HG03280 (cell line): ENCODE measurements around the gene CAMK1G.

Source experiments
- ATAC-seq: cut with Tn5 transposase; IDR thresholded peaks from one replicate; pipeline ENCODE4 v1.9.1; 2021; ENCODE audit warnings: mild to moderate bottlenecking, moderate library complexity; ENCODE audit not compliant: unreplicated experiment

Gene CAMK1G

DNA sequence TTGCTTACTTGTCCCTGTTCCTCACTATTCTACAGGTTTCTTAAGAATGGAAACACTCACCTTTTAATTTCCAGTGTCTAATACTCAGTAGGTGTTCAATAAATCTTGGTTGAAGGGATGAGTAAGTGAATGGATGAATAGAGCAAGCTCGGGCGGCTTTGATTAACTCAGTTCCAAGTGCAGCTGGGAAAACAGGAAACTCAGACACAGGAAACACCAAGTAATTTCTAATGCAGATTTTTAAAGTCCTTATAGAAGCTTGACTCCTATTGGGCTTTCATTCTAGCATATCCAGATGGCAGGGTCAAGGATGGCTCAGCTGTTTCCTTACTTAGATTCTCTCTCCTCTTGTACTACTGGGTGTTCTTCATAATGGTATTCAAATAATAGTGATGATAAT lies 14.0 kb downstream of the CAMK1G start:
- no peak for ATAC-seq

DNA sequence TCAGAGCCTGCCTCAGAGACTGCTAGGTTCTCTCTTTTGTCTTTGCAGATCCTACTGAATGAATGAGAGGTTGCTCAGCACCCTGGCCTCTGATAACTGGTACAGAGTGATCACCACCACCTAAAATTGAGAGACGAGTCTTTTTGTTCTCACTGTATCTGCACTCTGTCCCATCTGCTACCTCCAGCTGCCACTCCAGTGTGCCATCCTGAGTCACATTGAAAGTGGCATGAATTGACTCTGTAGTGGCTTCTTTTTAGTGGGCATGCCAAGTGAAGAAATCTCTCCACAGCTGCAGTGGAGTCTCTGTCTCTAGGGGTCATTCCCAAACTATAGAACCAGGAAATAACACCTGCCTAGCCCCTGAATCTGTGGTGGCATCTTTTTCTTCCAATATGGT lies 14.7 kb downstream of the CAMK1G start:
- ATAC-seq, result no peak

DNA sequence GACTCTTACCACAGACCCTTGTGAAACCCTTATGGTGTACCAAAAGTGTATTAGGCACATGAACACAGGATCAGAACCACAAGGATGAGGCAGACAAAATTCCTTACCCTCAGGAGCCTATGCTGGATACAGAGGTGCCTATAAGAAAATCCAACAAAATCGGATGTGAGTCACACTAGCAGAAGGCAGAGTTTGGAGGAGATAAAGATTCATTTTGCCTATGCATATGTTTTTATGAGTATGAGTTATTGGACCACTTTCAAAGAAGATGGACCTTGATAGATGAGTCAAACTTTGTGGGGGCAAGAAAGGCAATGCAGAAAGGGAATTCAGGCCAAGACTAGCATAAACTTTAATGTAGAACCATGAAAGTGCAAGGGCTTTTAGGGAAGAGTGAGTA lies 17.0 kb downstream of the CAMK1G start:
- ATAC-seq, result no peak

DNA sequence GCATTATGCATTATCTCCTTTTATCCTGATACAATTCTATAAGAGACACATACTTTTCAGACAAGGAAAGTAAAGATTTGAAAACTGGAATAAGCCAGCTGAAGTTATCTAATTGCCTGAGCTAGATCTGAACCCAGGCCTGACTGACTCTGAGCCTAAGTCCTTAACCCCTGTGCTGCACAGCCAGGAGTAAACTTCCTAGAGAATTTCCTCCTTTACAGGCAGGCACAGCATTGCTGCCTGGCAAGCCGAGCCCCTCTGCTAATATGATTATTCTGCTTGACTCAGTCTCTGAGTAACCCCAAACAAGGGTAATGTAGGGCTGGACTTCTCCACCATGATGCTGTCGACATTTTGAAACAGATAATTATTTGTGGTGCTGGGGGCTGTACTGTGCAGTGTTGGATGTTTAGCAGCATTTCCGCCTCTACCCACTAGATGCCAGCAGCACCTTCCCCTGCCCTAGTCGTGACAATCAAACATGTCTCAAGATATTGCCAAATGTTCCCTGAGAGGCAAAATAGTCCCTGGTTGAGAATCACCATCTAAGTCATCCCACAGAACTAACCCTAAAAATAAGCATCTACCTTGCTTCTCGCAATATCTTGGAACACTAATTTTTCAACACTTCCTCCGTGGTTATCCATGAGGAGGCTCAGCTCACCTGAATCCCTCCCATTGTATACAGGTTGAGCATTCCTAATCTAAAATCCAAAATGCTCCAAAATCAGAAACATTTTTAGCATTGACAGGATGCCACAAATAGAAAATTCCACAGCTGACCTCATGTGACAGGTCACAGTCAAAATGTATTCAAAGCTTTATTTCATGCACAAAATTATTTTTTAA lies 18.5 kb downstream of the CAMK1G start:
- no peak for ATAC-seq

DNA sequence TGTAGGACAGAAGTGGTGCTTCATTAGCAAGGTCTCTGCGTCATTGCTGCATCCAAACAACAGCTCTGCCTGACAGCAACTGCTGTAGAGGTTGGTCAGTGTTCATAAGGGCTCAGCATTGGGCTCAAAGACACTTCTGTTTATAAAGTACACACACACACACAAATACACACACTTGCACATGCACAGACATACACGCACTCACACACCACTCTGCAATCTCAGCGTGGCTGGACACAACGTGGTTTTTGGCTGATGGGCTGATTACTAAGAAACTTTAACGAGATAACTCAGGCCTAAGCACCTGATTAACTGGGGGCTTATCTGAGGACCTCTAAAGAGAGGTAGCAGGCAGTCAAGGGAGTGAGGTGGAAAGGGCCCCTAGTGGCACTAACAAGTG lies 20.4 kb downstream of the CAMK1G start:
- ATAC-seq, result no peak

DNA sequence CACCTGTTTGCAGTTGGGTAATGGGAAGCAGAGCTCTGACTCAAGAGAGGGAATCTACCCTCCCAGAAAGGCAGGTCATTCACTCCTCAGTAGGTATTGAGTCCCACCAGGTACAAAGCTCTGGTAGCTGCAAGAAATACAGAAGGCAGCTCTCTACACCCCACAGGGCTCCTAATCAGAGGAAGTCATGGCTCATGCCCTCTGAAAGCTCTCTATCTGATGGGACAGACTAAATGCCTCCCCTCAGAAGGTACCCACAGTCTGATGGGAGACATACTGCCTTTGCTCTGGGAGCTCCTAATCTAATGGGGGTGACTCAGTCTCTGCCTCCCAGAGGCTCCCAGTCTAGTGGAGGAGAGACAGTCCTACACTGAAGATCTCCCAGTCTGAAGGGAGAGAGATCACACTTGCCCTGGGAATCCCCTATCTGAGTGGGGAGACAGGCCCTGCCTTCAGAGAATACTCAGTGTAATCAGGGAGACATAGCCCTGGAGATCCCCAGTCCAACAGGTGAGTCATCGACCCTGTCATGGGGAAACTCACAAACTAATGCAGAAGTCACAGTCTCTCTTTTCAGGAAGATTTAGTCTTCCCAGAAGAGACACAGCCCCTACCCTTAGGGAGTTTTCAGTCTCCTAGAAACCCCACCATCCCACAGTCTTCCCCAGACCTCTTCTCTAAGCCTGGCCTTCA lies 23.7 kb downstream of the CAMK1G start:
- ATAC-seq, result peak; percentile 57

DNA sequence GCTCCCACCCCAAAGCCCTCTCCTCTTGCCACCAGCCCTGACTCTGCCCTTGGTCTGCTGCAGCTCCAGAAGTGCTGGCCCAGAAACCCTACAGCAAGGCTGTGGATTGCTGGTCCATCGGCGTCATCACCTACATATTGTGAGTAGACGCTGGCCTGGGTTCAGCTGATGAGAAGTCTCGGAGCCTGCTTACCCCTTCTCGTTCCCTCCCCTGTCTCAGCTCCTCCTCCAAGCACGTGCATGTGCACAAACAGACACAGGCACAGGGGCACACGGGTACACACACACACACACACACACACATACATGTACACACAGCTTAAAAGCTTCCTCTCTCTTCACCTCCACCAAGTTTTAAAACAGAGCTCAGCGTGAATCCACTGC lies 24.3 kb downstream of the CAMK1G start:
- ATAC-seq, result peak; percentile 16

DNA sequence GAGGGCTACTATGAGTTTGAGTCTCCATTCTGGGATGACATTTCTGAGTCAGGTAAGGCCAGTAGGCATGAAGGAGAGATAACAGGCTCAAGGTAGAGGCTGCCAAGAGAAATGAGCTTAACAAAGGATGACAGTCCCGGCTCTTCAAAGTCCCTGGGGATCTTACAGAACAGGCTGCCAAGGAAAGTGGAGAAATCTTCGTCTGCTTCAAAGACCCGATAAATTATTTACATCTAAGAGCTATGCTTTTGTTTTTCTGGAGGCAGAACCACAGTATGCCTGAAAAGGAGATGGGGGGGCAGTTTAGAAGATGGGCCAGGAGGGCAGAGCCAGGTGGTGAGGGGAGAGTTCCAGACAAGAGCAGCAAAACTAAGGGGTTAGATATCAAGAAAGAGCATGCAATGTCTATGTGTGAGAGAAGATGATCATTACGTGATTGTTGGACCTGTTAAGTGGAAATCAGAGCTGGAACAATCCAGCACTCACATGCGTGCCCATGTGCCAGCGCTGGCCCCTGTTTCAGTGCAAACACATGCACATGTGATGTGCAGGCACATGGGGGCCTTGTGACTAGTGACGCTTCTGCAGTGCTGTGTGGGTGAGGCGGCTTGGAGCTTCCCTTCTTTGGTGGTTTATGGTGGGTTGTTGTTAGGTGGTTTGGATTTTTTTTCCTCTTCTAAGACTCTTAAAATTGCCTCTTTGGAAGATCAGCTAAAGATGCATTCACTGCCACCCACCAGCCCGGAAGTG lies 25.7 kb downstream of the CAMK1G start:
- no peak for ATAC-seq

DNA sequence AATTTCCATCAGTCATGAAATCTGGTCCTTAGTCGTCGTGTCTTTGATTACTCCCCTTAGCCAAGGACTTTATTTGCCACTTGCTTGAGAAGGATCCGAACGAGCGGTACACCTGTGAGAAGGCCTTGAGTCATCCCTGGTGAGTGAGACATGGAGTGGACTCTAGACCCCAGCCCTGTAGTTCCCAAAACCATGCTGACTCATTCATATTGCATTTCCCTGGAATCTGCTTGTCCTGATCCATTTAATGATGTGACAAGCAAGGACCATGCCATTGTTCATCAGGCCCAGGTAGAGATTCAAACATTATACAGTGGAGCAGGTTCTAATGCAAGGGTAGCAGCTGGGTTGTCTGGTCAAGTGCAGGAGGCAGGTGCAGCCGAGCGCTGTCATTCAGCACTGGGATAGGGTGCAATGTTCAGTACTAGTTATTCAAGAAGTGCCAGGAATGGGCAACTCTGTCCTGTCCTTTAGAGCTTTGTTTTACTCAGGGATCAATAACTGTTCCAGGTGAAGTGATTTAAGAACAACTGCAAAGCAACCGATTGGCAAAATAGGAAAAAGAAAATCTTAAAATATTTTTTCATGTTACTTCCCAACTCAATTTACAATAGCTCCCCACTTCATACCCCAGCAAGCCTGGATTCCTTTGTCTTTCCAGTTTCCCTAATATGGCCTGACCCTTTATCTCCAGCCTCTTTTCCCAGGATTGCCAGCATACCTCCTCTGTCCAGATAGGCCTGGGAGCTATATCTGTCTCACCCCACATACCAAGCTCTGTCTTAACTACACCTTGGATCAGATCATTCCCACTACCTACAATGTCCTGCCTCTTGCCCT lies 26.5 kb downstream of the CAMK1G start:
- no peak for ATAC-seq

DNA sequence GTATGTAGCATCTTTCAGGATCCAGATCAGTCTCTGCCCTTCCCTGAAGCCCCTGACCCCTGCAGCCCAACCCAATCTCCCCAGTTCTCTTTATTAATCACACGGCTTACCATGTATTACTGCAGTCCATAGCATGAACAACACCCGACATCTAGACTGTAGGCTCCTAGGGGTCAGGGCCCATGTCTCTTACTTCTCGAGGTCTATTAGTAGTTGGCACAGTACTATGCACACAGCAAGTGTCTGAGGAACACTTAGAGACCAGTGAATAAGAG lies 27.1 kb downstream of the CAMK1G start:
- ATAC-seq, result no peak

DNA sequence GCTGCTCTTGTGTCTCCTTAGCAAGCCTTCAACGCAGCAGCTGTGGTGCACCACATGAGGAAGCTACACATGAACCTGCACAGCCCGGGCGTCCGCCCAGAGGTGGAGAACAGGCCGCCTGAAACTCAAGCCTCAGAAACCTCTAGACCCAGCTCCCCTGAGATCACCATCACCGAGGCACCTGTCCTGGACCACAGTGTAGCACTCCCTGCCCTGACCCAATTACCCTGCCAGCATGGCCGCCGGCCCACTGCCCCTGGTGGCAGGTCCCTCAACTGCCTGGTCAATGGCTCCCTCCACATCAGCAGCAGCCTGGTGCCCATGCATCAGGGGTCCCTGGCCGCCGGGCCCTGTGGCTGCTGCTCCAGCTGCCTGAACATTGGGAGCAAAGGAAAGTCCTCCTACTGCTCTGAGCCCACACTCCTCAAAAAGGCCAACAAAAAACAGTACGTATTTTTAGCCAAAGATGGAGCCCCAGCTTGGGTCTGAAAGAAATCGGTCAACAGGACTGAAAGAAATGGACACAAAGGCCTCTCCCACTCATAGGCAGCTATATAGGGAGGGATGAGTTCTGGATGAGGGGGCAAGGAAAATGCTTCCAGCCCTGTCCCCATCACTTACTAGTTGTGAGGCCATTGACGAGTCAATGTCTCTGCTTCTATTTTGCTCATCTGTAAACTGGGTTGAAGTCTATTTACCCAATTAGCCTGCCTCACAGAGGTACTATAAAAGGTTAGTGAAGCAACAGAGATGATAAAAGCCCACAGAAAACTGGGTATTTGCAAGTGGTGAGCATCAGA lies 28.5 kb downstream of the CAMK1G start:
- ATAC-seq, result no peak

DNA sequence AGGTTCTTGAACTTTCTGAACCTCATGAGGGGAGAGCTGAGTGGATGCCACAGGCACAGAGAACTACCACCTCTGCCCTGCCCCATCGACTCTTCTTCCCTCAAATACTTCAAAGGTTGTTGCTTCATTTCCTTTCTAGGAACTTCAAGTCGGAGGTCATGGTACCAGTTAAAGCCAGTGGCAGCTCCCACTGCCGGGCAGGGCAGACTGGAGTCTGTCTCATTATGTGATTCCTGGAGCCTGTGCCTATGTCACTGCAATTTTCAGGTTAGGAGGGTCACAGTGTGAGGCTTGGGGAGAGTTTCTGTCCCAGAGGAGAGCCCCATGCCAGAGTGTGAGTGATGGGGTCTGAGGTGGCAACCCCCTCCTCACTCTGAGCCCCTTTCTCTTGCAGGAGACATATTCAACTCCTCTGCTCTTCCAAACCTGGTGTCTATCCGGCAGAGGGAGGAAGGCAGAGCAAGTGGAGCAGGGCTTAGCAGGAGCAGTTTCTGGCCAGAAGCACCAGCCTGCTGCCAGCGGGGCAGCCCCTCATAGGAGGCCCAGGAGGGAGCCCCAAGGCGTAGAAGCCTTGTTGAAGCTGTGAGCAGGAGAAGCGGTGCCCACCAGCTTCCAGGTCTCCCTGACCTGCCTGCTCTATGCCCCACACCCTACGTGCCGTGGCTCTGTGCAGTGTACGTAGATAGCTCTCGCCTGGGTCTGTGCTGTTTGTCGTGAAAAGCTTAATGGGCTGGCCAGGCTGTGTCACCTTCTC lies 29.3 kb downstream of the CAMK1G start:
- no peak for ATAC-seq

DNA sequence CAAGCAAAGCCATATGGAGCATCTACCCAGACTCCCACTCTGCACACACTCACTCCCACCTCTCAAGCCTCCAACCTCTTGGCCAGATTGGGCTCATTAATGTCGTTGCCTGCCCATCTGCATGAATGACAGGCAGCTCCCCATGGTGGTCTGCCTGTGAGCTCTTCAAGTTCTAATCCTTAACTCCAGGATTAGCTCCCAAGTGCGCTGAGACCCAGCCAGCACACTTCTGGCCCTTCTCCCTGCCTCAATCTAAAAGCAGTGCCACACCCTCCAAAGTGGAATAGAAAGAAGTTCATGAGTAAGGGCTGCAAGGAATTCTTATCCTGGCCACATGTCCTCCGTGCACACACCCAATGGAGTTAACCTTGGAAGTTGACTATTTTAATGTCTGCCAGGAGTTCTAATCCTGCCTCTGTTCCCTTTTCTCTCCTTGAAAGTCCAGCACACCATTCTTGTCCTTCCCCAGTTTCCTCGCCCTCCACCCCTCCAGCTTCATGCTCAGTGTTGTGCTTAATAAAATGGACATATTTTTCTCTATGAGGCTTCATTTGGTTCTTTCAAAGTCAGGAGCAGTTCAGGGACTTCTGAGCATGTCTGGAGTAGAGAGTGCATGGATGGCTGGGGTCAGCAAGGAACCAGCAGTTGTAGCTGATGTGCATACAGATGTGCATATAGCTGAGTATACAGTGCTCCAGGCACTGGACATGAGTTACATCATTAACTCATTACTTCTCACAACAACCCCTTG lies 30.1 kb downstream of the CAMK1G start:
- no peak for ATAC-seq

DNA sequence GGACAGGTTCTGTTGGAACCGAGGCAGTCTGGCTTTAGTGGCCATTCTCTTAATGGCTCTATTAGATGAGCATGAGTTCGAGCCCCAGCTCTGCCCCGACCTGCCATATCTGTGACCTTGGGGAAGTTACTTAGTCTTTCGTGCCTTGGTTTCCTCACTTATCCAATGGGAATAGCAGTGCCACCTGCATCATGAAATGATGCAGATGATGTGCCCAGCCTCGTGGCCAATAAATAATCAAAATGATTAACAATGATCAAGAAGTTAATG lies 30.6 kb downstream of the CAMK1G start:
- ATAC-seq, result no peak

DNA sequence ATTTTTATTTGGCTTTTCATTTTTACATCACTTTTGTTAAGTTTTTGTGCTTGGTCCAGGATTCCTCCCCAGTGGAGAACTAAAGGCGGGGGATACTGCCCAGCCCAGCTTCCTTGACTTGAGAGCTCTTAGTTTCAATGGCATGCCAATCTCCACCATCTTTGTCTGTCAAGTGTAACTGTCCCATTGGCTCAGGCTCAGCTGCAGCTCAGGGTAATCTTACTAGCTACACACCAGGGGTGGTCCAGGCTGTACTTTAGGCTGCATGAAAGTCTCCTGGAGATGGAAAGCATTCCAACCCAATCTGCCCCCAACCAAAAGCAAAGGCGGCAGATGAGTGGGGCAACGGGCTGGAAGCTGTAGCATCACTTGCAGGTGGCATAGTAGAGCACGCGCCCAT lies 31.4 kb downstream of the CAMK1G start:
- no peak for ATAC-seq

DNA sequence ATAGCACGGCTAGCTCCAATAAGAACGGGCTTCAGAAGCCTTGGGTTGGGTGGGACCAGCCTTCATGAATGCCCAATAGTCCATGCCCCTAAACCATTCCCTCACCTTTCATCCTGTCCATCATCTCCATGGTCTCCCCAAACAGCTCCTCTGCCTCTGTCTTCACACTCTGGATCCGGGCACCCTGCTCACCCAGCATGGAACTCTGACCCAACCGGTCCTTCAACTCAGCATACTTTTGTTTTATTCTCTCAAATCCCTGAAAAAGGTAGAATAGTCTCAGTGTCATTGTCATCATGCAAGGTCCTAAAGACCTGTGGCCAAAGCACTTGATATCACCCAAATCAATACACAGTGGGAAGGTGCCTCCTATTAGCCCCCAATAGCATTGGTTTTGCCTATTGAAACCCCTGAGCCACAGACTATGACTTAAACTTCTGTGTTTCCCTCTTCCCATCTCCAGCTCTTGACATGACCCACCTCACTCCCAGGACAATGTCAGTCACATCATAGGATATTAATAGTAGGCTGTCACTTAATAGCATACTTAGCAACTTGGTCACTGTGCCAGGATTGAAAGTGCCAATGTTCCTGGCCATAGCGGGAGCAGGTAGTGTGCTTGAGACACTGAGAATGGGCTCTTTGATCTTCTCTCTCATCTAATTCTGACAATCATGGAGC lies 33.0 kb downstream of the CAMK1G start:
- ATAC-seq, result no peak

DNA sequence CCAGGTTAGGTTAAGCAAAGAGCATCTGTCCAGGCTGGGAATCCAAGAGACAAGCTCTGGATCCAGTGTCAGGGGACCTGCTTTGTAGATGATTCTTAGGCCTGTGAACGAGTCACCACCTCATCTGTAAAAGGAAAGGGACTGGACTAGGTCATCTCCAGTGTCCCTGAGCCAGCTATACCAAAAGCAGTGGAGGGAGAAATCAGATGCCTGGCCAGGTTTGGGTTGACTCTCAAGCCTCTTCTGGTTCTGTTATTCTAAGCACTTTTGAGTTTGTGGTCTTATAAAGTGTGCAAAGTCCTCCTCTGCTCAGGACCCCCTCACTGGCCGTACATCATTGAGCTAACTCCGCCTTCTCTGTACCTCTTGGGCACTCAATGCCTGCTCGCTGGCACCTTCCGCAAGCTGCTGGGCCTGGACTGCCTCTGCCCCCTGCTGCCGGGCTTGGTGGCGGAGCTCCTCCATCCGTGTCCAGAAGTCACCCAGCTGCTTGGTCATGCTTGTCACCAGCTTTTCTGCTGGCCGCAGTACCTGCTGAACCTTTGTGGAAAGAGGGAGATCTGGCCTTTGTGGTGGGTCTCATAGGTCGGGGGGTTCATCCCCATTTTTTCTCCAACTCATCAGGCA lies 33.6 kb downstream of the CAMK1G start:
- no peak for ATAC-seq

DNA sequence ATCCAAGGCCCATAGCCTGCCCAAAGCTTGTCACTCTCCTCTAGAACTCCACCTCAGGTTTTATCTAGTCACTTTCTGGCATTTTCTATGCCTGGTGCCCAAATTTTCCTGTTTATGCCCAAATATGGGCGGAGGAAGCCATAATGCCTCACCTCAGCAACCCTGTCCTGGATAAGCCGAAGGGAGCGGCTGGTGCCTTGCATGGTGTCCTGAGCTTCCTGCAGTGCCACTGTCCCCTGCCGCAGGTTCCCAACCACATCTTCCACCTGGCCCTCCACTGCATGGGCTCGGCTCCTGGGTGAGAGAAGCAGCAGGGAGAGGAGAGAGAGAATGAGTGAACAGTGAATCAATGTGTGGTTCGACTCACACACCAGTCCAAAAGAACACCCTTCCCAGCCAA lies 34.2 kb downstream of the CAMK1G start:
- no peak for ATAC-seq
